ENCODE results near the gene RMP24.
"Not testable (repeated sequence)": the region's sequence is repeated elsewhere in the genome, so short reads cannot be mapped to it uniquely, and the experiment has no call there.

The RMP24 gene

DNA sequence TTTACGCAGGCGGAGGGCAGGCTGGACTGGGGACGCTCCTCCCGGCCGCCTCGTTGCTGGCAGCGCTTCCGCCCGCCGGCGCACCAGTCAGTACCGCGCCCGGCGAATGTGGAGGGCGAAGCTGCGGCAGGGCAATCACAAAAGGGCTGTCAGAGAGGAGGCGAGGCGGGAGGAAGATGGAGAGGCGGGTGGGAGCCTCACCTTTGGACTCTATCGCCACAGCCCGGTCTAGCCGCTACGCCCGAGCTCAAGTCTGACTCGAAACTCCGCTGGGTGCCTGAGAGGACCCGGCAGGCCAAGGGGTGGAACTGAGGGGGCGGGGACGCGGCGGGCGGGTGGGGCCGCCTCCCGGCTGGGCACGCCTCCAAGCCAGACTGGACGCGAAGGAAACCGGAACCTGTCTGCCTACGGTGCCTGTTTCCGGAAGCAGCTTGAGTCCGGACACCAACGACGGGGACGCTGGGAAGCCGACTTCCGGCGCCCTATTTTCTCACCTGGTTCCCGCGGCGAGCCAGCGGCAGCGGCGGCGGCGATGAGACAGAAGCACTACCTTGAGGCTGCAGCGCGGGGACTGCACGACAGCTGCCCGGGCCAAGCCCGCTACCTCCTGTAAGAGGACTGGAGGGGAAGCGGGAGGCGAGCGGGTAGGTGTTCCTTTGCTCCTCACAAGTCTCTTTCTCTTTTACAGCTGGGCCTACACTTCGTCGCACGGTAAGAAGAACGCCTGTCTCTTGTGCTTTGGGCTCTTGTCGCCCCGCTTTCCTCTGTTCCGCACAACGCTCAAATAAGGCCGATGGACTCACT lies at the start of gene RMP24:
RMP24 (plus strand) TSS at position 483 of the 804 bp plus-strand sequence.
- peak; percentile 95 for DNase-seq

DNA sequence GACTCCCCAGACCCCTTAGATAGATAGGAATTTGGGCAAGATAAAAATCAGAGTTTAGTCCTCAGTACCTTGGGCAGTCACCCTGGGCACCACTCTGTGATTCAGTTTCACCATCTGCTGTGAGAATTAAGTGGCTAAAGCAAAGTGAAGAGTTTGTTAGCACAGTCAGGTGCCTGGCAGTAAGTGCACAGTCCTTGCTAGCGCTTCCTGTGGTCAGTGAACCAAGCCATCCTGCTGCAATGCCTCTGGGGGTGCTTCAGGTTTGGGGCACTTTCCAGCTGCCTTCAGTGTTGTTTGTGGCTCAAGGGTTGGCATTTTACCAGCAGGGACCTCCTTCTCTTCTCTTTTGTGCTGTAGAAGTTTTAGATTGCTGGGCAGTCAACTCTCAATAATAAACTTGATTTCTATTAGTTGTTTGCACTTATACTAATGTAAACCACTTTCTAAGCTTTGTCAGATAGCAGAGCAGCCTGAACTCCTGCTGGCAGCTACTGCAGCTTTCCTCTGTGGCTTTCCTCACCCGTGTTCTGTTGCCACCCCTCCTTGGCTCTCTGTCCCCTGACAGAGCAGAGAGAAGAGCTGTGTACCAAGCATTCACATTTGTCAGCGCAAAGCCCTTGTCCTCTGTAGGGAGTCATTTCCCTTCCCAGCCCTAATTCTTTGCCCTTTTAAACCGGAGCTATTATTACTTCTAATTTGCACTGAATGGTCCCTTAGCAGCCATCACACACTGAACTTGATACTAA lies 48.4 kb upstream of the RMP24 start:
- no peak for DNase-seq

DNA sequence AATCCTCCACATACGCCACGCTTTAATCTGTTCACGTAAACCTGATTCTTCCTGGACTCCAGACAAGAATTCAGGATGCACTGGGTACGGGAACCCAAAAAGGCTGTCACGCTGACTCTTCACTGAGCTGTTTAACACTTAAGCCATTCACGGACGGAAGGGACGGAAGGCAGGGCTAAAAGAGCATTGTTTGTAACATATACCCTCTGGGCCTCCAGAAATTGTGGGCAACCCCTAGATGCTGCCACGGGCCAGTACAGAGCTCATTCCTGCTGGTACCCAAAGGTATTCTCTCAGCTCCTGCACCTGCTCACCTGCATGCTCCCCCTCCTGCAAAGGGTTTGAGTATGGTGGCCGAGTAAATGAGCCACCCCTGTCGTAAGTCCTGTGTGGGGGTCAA lies 45.6 kb upstream of the RMP24 start:
- no peak for DNase-seq

DNA sequence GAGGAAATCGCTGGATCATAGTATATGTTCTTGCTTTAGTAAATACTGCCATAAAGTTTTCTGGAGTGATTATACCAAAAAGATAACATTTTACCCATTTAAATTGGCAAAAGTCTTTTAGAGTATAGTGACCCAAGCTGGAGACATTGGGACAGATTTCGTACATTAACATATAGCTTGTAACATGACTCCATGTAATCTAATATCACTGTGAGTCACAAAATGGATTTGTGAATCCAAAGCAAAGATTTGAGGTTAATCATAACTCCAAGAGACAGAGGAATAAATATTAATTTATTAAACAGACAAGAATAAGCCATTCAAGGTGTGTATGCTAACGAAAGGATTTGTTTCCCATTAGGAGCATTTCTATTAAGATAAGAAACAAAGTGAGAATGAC lies 45.0 kb upstream of the RMP24 start:
- no peak for DNase-seq

DNA sequence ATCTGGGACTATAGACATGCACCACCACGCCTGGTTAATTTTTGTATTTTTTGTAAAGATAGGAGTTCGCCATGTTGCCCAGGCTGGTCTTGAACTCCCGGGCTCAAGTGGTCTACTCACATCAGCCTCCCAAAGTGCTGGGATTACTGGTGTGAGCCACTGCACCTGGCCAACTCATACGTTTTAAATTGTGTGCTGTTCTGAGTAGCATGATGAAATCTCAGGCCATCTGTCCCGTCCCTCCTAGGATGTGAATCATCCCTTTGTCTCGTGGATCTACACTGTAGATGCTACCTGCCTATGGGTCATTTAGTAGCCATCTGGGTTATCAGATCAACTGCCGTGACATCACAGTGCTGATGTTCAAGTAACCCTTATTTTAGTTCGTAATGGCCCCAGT lies 38.5 kb upstream of the RMP24 start:
- DNase-seq = no peak

DNA sequence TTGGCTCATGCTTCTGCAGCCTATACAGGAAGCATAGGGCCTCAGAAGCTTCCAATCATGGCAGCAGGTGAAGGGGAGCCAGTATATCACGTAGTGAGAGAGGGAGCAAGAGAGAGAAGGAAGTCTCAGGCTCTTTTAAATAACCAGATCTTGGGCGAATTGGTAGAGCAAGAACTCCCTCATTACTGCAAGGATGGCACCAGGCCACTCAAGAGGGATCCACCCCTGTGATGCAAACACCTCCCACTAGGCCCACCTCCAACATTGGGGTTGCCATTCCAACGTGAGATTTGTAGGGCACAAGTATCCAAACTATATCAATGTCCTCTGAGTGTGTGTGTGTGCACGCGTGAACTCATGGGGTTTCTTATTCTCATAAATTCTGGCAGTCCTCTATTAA lies 37.6 kb upstream of the RMP24 start:
- DNase-seq = no peak

DNA sequence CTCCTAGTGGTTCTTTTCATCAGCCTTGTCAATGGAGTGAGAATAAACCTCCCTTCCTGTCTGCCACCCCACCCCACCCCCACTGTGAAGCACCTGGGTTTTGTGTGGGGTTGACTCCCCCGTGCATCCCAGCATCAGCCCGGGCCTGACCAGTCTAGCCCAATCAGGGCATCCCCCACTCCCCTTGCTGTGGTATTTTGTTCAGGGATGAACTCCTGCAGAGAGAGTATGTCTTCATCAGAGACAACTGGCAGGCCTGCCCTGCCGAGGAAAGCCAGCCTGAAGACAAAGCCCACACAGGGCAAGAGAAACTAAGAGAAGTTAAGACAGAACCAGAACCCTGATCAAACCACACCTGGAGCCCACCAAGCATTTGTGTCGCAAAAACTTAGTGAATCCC lies 36.7 kb upstream of the RMP24 start:
- no peak for DNase-seq

DNA sequence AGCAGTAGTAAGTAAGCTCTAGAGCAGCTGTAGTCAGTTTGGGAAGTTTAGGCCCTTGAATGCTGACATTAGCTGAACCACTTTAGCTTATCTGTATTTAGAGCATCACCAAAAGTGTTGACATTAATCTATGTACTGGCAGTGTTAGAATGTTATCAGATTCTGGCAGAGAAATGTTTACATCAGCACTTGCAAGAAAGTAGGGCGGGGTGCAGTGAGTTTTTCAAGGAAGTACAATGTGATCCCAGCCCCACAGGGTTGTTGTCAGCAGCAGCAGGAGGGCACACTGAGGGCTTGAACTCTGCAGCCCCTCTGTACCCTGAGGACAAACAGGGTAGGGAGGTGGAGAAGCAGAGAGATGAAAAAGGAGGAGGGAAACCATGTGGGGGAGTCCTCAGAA lies 35.5 kb upstream of the RMP24 start:
- no peak for DNase-seq

DNA sequence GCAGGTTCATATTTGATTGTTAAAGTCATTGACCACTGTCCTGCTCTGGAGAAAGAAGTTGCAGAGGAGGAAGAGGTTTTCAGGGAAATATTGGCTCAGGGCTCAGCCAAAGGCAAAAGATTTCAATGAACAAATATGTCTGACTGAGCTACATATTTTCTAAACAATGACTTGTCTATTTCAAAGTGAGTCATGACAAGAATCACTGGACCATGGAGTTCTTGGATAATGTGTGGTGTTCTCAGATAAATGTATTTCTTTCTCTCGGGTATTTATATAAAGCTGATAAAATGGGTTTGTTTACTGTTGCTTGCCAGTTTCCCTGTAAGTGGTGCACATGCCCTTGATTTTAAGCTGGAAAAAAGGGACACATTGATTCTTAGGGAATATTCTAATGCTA lies 34.3 kb upstream of the RMP24 start:
- DNase-seq = no peak

DNA sequence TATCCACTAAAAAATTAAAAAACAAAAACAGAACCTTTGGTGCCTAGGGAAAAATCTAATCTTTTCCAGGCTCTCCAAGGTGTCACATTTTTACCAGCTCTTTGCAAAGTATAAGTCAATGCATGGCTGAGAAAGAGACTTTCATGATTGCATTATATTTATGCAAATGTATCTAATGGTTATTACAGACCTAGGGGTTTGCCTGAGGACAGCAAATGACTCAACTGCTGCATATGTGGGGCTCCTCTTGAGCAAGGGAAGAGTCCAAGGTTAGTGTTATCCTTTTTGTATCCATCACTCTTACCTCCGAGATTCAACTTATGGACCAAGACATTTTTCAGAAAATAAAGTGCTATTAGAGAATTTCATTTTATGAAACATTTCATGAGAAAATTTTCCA lies 33.9 kb upstream of the RMP24 start:
- no peak for DNase-seq

DNA sequence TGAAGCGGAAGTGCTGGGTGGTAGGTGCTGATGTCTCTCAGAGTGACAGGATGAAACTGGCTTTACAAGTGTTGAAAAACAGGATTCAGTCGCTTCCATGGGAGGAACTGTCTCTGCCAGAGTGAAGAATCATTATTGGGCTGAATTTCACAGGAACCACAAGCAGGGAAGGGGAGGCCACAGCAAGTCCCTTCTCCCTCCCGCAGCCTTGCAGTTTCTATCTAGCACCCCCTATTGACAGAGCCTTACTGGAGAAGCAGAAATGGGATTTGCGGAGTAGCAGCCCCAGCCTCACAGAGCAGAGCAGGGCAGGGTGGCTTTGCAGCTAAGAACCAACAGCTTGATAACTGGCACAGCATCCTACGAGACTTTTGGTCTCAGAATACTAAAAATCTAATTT lies 33.3 kb upstream of the RMP24 start:
- no peak for DNase-seq

DNA sequence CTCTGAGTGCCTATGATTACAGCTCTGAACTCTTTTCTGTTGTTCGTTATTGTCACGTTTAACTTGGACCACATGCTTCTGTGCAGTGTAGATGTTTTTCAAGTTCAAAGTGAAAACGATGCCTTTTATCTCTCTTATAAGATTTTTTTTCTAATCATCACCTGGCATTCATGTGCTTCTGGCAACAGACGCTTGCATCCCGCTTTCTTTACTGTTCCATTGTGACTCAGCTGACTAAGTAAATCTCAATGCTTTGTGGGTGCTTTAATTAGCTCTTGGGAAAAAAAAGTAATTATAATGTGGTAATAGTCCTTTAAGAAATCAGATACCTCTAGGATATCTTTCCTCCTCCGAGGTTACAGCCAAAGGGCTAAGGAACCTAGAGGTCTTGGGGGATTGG lies 31.2 kb upstream of the RMP24 start:
- DNase-seq = no peak

DNA sequence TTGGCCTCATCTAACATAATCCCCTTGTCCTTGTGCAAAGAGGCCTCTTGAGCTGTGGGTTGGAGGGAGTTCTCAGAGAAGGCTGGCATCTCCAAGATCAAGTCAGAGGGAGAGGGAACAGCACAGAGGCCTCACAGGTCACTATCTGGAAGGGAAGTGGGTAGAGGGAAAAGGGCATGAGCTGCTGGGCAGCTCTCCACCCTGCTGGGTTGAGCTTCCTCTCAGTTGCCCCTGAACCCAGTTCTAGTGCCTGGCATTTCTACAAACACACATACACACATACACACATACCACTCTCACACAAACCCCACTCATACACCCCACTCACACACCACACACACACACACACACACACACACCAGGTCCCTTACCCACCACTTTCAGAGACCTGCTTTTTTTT lies 30.3 kb upstream of the RMP24 start:
- DNase-seq = no peak

DNA sequence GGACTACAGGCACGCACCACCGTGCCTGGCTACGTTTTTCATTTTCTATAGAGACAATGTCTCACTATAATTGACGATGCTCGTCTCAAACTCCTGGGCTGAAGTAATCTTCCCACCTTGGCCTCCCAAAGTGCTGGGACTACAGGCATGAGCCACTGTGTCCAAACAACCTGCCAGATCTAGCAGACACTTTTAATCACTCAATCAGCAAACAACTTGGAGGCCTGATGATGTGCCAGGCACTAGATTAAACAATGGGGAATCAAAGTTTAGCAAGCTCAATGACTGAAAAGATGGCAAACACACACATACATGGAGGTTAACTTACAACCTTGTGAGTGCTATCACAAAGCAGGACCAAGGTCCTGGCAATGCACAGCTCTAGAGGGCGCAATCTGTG lies 29.8 kb upstream of the RMP24 start:
- no peak for DNase-seq

DNA sequence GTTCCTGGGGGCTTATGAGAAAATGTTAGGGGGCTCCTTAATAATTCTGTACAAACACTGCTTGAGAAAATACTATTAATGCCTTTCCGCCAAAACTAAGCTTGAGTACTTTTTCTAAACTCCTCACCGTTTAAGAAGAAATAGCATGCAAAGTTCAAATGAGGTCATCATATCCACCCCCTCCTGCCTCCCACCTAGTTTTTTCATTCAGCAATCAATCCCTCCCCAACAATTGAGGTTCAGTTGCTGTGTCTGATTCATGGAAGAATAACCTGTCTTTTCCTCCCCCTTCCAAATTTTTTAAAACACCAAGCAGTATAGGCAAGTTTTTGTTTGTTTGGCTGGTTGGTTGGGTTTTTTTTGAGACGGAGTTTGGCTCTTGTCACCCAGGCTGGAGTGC lies 24.4 kb upstream of the RMP24 start:
- DNase-seq = no peak

DNA sequence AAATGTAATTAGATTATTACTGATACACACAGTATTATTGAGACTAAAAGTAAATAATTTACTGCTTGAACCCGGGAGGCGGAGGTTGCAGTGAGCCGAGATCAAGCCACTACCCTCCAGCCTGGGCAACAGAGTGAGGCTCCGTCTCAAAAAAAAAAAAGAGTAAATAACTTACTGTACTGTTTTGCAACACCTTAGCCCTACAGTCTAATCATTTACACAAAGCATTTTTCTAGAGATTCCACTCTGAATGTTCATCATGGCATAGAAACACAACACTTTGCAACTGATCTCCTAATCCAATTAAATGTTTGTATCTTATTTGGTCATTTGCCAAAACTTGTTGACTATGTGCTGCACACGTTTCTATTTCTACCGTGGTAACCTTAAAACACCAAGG lies 23.4 kb upstream of the RMP24 start:
- no peak for DNase-seq

DNA sequence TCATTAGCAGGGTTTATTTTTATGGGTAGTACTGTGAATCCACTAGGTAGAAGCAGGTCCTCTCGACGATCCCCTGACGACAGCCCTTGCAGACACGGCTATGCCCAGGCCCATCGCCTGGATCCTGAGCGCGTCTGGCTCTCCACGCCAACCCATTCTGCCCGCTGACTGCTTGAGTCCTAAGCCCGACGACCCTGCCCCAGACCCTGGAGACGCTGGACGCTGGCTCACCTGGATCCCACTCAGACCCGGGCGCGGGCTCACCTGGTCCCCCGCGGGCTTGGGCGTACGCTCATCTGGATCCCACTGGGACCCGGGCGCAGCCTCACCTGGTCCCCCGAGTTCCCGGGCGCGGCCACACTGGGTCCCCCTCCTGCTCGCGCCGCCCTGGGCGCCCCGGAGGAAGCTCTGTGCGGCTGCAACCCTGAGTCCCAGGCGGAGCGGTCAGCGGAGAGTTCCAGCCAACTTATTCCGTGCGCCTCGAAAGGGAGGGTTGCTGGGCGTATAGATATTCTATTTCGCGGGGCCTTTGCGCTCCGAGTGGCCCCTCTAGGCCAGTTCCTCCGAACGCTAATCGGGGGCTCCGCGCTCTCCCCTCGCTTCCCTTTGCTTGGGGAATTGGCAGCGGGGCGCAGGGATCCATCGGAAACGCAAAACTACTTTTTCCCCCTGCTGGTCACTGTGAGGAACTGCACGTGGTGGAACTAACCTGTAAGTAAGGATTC lies 22.4 kb upstream of the RMP24 start:
- DNase-seq = peak; percentile 64

DNA sequence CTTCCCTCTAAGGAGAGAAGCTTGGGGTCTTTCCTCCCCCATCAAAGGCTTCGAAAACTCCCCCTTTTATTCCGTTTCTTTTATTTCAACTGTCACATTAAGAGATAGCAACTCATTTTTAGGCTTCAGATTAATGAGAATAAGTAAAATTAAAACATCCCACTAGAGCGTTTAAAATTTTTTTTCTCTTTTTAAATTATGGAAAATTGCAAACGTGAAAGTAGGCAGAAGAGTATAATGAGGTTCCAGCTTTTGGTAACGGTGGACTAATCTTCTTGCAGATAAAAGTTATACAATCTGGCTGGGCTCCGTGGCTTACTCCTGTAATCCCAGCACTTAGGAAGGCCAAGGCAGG lies 21.9 kb upstream of the RMP24 start:
- DNase-seq = no peak

DNA sequence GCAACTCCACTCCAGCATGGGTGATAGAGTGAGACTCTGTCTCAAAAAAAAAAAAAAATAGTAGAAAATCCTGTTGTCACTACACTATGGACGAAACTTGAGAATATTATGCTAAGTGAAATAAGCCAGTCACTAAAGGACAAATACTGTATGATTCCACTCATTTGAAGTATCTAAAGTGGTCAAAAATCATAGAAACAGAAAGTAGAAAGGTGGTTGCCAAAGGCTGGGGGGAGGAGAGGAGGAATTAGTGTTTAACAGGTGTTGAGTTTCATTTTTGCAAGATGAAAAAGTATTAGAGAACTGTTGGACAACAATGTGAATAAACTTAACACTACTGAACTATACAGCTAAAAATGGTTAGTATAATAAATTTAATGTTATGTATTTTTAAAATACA lies 18.8 kb upstream of the RMP24 start:
- no peak for DNase-seq

DNA sequence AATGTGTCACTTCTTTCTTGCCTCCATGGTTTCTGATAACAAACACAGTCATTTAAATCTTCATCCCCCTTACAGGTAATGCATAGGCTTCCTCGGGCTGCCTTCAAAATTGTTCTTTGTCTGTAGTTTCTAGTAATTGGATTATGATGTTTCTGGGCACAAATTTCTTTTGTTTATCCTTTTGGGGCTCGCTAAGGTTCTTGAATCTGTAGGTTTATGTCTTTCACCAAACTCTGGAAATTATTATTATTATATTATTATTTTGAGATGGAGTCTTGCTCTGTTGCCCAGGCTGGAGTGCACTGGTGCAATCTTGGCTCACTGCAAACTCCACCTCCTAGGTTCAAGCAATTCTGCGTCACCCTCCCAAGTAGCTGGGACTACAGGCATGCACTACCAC lies 16.3 kb upstream of the RMP24 start:
- DNase-seq = no peak

DNA sequence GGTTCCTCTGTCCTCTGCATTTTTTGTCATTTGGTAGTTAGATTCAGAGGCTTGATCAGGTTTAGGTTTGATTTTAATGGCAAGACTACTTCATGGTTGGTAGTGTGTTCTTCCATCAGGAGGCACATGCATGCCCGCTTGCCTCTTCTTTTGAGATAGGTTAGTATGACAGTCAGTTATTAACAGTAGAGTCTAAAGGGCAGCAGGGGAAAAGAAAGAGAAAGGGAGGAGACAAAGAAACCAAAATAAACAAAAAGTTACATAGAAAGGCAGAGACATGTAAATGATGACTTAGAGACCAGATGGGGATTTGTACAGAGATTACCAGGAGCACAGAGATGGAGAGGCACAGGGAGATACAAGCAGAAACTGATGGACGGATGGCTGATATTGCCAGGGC lies 10.2 kb upstream of the RMP24 start:
- no peak for DNase-seq

DNA sequence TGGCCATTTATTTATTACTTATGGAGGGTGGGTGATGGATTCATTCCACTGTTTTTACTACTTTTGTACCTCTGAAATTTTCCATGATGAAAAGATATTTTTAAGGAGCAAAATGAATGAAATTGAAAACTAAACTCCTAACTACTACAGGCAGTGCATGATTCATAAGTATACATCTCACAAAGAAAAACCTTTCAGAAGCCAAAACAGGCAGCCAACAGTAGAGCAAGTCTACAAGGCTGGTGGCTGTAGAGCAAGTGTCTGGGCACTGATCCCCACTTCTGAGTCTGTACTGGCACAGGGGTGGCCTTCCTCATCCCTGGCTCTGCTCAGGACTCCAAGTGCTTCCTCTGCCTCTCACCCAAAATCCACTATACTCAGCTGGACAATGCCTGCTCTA lies 8.2 kb upstream of the RMP24 start:
- no peak for DNase-seq

DNA sequence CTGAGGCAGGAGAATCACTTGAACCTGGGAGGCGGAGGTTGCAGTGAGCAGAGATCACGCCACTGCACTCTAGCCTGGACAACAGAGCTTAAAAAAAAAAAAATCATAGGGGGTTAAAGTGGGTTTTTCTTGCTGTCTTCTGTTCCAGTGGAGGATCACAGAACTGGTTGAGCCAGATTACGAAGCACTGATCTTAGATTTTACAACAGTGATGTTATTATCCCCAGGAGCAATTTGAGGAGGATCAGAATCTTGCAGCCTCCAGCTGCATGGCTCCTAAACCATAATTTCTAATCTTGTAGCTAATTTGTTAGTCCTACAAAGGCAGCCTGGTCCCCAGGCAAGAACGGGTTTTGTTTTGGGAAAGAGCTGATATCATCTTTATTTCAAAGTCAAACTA lies 4.6 kb upstream of the RMP24 start:
- DNase-seq = not testable (repeated sequence)
